ENCODE measurements around the gene WDR91. TPM values are rescaled to one million over a fixed set of nuclear protein-coding genes. Genes with fewer than 3 reads are reported as not detected.

WDR91 gene
- total RNA-seq, 1 donor from 2014 or later = 5.4 TPM

GRCh38 chr7:135201350-135201749, 10.0 kb downstream of the WDR91 start:
- Histone ChIP-seq H3K27ac (replicated peaks) (no peak overlapping the region), H3K4me1 (peaks cover 20% of the 10 kb centered on the region), H3K4me3 (no peak overlapping the region), H3K9me3 (replicated peaks) (no peaks in the 10 kb centered on the region), H3K27me3 (ENCODE audit: low read depth) (no peaks in the 10 kb centered on the region), H3K36me3 (peaks cover 79% of the 10 kb centered on the region)
- no peak for DNase-seq
- intact Hi-C loops (cut with micrococcal nuclease) = no loop called here
- no peak for TF ChIP-seq CTCF (IDR thresholded peaks at IDR 0.05; ENCODE audit: borderline replicate concordance)

- no peaks in the 10 kb centered on the region for H3K27me3 ChIP-seq (ENCODE audit: low read depth)
- H3K9me3 ChIP-seq (replicated peaks) = no peaks in the 10 kb centered on the region
- peaks cover 81% of the 10 kb centered on the region for H3K36me3 ChIP-seq
- DNase-seq = no peak
- intact Hi-C loops (cut with micrococcal nuclease) = no loop called here
- TF ChIP-seq CTCF (IDR thresholded peaks at IDR 0.05; ENCODE audit: borderline replicate concordance) = no peak
- H3K27ac ChIP-seq (replicated peaks) = no peak overlapping the region
- peaks cover 20% of the 10 kb centered on the region for H3K4me1 ChIP-seq
- no peak overlapping the region for H3K4me3 ChIP-seq
Measured at GRCh38 chr7:135200821-135201331, 10.4 kb downstream of the WDR91 start.

- H3K27me3 ChIP-seq (ENCODE audit: low read depth) = no peaks in the 10 kb centered on the region
- H3K4me1 ChIP-seq = peaks cover 20% of the 10 kb centered on the region
- no peak overlapping the region for H3K4me3 ChIP-seq
- H3K9me3 ChIP-seq (replicated peaks) = no peaks in the 10 kb centered on the region
- H3K36me3 ChIP-seq = peaks cover 81% of the 10 kb centered on the region
- no peak for DNase-seq
- intact Hi-C loops (cut with micrococcal nuclease) = no loop called here
- no peak for TF ChIP-seq CTCF (IDR thresholded peaks at IDR 0.05; ENCODE audit: borderline replicate concordance)
- H3K27ac ChIP-seq (replicated peaks) = no peak overlapping the region
Measured at GRCh38 chr7:135199439-135199838, 11.9 kb downstream of the WDR91 start.

- intact Hi-C loops (cut with micrococcal nuclease) = no loop called here
- TF ChIP-seq CTCF (IDR thresholded peaks at IDR 0.05; ENCODE audit: borderline replicate concordance) = no peak
Measured at GRCh38 chr7:135197906-135198655, 13.2 kb downstream of the WDR91 start.

GRCh38 chr7:135197343-135197742, 14.0 kb downstream of the WDR91 start:
- Histone ChIP-seq H3K4me3 (no peak overlapping the region), H3K27me3 (ENCODE audit: low read depth) (no peaks in the 10 kb centered on the region), H3K9me3 (replicated peaks) (no peaks in the 10 kb centered on the region), H3K27ac (replicated peaks) (no peak overlapping the region), H3K36me3 (peaks cover 78% of the 10 kb centered on the region), H3K4me1 (peaks cover 14% of the 10 kb centered on the region)
- no peak for TF ChIP-seq CTCF (IDR thresholded peaks at IDR 0.05; ENCODE audit: borderline replicate concordance)
- intact Hi-C loops (cut with micrococcal nuclease) = no loop called here
- DNase-seq = no peak

More at GRCh38 chr7:135197906-135198655, 13.2 kb downstream of the WDR91 start:
- no peak overlapping the region for H3K4me3 ChIP-seq
- H3K27ac ChIP-seq (replicated peaks) = no peak overlapping the region
- no peaks in the 10 kb centered on the region for H3K27me3 ChIP-seq (ENCODE audit: low read depth)
- H3K9me3 ChIP-seq (replicated peaks) = no peaks in the 10 kb centered on the region
- DNase-seq = no peak
- peaks cover 20% of the 10 kb centered on the region for H3K4me1 ChIP-seq
- H3K36me3 ChIP-seq = peaks cover 78% of the 10 kb centered on the region
